ENCODE results near the gene FGD6.

DNA sequence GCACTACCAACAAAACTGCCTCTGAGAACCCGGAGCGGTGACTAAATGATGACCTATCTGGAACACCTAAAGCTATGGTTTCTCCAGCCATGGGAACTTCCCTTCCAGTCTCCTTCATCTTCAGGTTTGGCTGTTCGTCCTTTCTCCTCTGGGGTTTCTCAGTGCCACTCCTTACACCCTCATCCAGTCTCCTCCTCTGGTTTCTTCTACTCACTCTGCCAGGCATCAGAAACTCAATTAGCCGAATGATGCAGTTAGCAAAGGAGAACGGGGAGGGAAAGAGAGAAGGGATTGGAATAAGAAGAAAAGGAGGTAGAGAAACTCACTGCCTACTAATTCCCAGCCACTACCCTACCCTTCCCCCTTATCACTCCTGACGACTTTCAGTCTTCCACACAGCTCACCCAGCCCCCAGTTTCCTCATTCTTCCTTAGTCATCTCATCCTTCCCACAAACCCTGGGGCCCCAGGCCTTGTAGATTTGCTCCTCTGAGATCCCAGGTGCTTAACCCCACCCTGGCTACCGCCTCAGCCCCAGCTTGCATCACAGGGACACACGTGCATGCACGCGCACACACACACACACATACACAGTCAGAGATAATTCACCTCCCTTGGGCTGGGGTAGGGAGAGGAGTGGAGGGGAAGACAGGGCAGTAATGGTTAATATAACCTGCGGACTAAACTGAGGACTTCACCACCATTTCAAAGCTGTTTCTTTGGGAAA, 13.0 kb downstream of the FGD6 start:
- no peak for TF ChIP-seq EZH2 (IDR thresholded peaks at IDR 0.05; ENCODE audit: borderline replicate concordance)
- TF ChIP-seq, protein P1, sequence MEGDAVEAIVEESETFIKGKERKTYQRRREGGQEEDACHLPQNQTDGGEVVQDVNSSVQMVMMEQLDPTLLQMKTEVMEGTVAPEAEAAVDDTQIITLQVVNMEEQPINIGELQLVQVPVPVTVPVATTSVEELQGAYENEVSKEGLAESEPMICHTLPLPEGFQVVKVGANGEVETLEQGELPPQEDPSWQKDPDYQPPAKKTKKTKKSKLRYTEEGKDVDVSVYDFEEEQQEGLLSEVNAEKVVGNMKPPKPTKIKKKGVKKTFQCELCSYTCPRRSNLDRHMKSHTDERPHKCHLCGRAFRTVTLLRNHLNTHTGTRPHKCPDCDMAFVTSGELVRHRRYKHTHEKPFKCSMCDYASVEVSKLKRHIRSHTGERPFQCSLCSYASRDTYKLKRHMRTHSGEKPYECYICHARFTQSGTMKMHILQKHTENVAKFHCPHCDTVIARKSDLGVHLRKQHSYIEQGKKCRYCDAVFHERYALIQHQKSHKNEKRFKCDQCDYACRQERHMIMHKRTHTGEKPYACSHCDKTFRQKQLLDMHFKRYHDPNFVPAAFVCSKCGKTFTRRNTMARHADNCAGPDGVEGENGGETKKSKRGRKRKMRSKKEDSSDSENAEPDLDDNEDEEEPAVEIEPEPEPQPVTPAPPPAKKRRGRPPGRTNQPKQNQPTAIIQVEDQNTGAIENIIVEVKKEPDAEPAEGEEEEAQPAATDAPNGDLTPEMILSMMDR (IDR thresholded peaks at IDR 0.05; ENCODE audit: poor library complexity) = no peak
- TF ChIP-seq EZH2phosphoT487 (IDR thresholded peaks at IDR 0.05; ENCODE audit: low read depth, severe bottlenecking, unreplicated experiment) = no peak
